GM12878 (cell line): Measurements from ENCODE around the gene TRIM26. TPM values are rescaled to one million over a fixed set of nuclear protein-coding genes. Genes with fewer than 3 reads are reported as not detected.
A peak's percentile ranks its signal among the peaks of the same experiment; 100 is the strongest.

ENCODE experiments used
- ATF2 ChIP-seq: IDR thresholded peaks from 2 replicates; pipeline ENCODE4 v1.6.1; 2012; ENCODE audit warnings: low read length, inconsistent platforms
- CUX1 ChIP-seq: IDR thresholded peaks from 2 replicates; pipeline ENCODE4 v1.6.1; 2012; ENCODE audit warnings: improper control_type of control experiment, low read depth, low read length; ENCODE audit not compliant: insufficient replicate concordance
- DPF2 ChIP-seq: fragments of 450-650 bp; IDR thresholded peaks from 2 replicates; pipeline ENCODE4 v1.6.1; 2017; ENCODE audit warnings: mild to moderate bottlenecking
- FOXK2 ChIP-seq: fragments of 450-650 bp; IDR thresholded peaks from 2 replicates; pipeline ENCODE4 v1.6.1; 2017; ENCODE audit warnings: mild to moderate bottlenecking, moderate library complexity
- GATAD2B ChIP-seq: fragments of 450-650 bp; conservative IDR thresholded peaks from 2 replicates; pipeline ENCODE4 v1.6.1; 2017; ENCODE audit warnings: low read depth, mild to moderate bottlenecking, moderate library complexity
- IKZF1 ChIP-seq: fragments of 450-650 bp; conservative IDR thresholded peaks from 2 replicates; pipeline ENCODE4 v1.6.1; 2017; ENCODE audit warnings: antibody characterized with exemption, mild to moderate bottlenecking
- IRF3 ChIP-seq: fragments of 450-650 bp; IDR thresholded peaks from 2 replicates; pipeline ENCODE4 v1.6.1; 2014; ENCODE audit warnings: mild to moderate bottlenecking
- IRF4 ChIP-seq: IDR thresholded peaks from 2 replicates; pipeline ENCODE4 v1.6.1; 2011; ENCODE audit warnings: low read depth, low read length
- MYC ChIP-seq: IDR thresholded peaks from 2 replicates; pipeline ENCODE4 v1.6.1; 2011; ENCODE audit warnings: mild to moderate bottlenecking, low read length, moderate library complexity, inconsistent platforms; ENCODE audit not compliant: insufficient read depth, insufficient replicate concordance, insufficient read length, severe bottlenecking
- NRF1 ChIP-seq: conservative IDR thresholded peaks from 2 replicates; pipeline ENCODE4 v1.6.1; 2011; ENCODE audit warnings: mild to moderate bottlenecking, low read depth, low read length, improper control_type of control experiment
- POU2F2 ChIP-seq: IDR thresholded peaks from 3 replicates; pipeline ENCODE4 v1.6.1; 2011; ENCODE audit warnings: low read depth, mild to moderate bottlenecking, low read length, borderline replicate concordance
- RAD51 ChIP-seq: fragments of 450-650 bp; IDR thresholded peaks from 2 replicates; pipeline ENCODE4 v1.6.1; 2016; ENCODE audit warnings: moderate library complexity, mild to moderate bottlenecking, inconsistent platforms
- SUPT20H ChIP-seq: IDR thresholded peaks from 2 replicates; pipeline ENCODE4 v1.6.1; 2011; ENCODE audit warnings: low read depth, mild to moderate bottlenecking, low read length, moderate library complexity, borderline replicate concordance; ENCODE audit not compliant: control insufficient read depth
- YBX1 ChIP-seq: fragments of 450-650 bp; IDR thresholded peaks from 2 replicates; pipeline ENCODE4 v1.6.1; 2016; ENCODE audit warnings: antibody characterized with exemption
- YY1 ChIP-seq: IDR thresholded peaks from 2 replicates; pipeline ENCODE4 v1.6.1; 2011; ENCODE audit warnings: low read depth, mild to moderate bottlenecking, low read length
- ZNF24 ChIP-seq: fragments of 450-650 bp; IDR thresholded peaks from 2 replicates; pipeline ENCODE4 v1.6.1; 2017; ENCODE audit warnings: antibody characterized with exemption, mild to moderate bottlenecking
- ZNF687 ChIP-seq: fragments of 450-650 bp; IDR thresholded peaks from 2 replicates; pipeline ENCODE4 v1.6.1; 2017; ENCODE audit warnings: mild to moderate bottlenecking, moderate library complexity
- polyA plus RNA-seq, 11 experiments: library from polyadenylated mRNA; depleted of rRNA in 4 of 11; unstranded in 6 of 11; stranded (reverse) in 5 of 11; fragments of >200 nt; fragmentation: Nextera tagmentation in 4 of 11; fragmentation: Illumina TruSeq in 1 of 11; extraction: Ambion mirVana in 4 of 11; extraction: Trizol in 1 of 11; gene quantifications; 1 replicate in 1 of 11; 2 replicates in 10 of 11; pipeline versions ENCODE4 v1.2.1 to v1.2.3, GENCODE V29; 2011 to 2016; ENCODE audit warnings: inconsistent platforms in 2 of 11, missing spikeins in 2 of 11, low read depth in 1 of 11
- total RNA-seq, 4 experiments: library from RNA; depleted of rRNA in 3 of 4; stranded (reverse); fragments of >200 nt in 3 of 4; fragmentation: Illumina TruSeq in 1 of 4; extraction: Trizol in 1 of 4; gene quantifications; 2 replicates each; pipeline versions ENCODE4 v1.2.1 to v1.2.3, GENCODE V29; 2013 to 2021

The TRIM26 gene
- total and polyA plus RNA-seq, 10 of the 15 experiments (the other 5 are each of a cell fraction or from before 2014, with no cell fraction given) = 13.1 to 79.6 (median 63.6) TPM

GRCh38 chr6:30200551-30201281 is 12.5 kb downstream of the TRIM26 start (continued):
- TF ChIP-seq ZNF687 (peak; percentile 76; the same call in 1 of the 2 replicates), RAD51 (peak; percentile 64; the same call in 1 of the 2 replicates), YBX1 (no peak), IRF3 (no peak), YY1 (no peak), SUPT20H (no peak), DPF2 (peak; percentile 92), MYC (no peak), CUX1 (no peak), ZNF24 (no peak), NRF1 (no peak), ATF2 (peak; percentile 43; the same call in 1 of the 2 replicates), POU2F2 (no peak; the same call in 2 of the 3 replicates), IRF4 (peak; percentile 96), IKZF1 (peak; percentile 95), GATAD2B (peak; percentile 51), FOXK2 (0 out of 2 replicates have a peak, but pooled peaks have one; percentile 21)
